Naive thymus-derived CD4-positive, alpha-beta T cell (primary cell): ENCODE results near the gene CDK3. TPM values are rescaled to one million over a fixed set of nuclear protein-coding genes. Genes with fewer than 3 reads are reported as not detected.

ENCODE experiments used
- ATAC-seq: fragments of 150-1000 bp; cut with Tn5 transposase; 2 replicates; pipeline ENCODE4 v1.10.0; 2021; ENCODE audit warnings: mild to moderate bottlenecking, moderate library complexity
- CTCF ChIA-PET: fragments of 350-600 bp; sonication (Branson Sonifier 250); formaldehyde crosslinking; loops from one replicate; lab custom pipeline; 2021; ENCODE audit warnings: antibody characterized with exemption; lab: Charles Lee
- POLR2A ChIA-PET: fragments of 350-600 bp; sonication (Branson Sonifier 250); formaldehyde crosslinking; loops from one replicate; lab custom pipeline; 2021; ENCODE audit warnings: antibody characterized with exemption, inconsistent platforms; lab: Charles Lee
- DNase-seq, 9 donors: peaks; one replicate each; pipeline versions ENCODE4 v3.0.0 to v3.0.0-alpha.2; 2020 to 2022; ENCODE audit warnings: mixed read lengths in 1 of 9
- H3K27ac ChIP-seq: one replicate; pipeline ENCODE4 v1.7.0; 2013; ENCODE audit warnings: mild to moderate bottlenecking, low read depth, low read length, moderate library complexity
- H3K27me3 ChIP-seq, 2 donors: one replicate each; pipeline ENCODE4 v1.7.0; 2013; ENCODE audit warnings: low read length in 2 of 2, mild to moderate bottlenecking in 2 of 2, moderate library complexity in 2 of 2; ENCODE audit not compliant: control insufficient read depth in 2 of 2, insufficient read depth in 2 of 2
- H3K36me3 ChIP-seq, 3 experiments: 1 replicate in 2 of 3; 2 replicates in 1 of 3; pipeline ENCODE4 v1.7.0; 2013; ENCODE audit warnings: low read length in 3 of 3, mild to moderate bottlenecking in 3 of 3, moderate library complexity in 1 of 3; ENCODE audit not compliant: insufficient read depth in 3 of 3, control insufficient read depth in 2 of 3
- H3K4me1 ChIP-seq, 2 donors: one replicate each; pipeline ENCODE4 v1.7.0; 2013; ENCODE audit warnings: low read length in 2 of 2, mild to moderate bottlenecking in 2 of 2, moderate library complexity in 1 of 2; ENCODE audit not compliant: control insufficient read depth in 2 of 2, insufficient read depth in 2 of 2
- H3K4me3 ChIP-seq: 2 replicates; pipeline ENCODE4 v1.7.0; 2013; ENCODE audit warnings: mild to moderate bottlenecking, low read length
- H3K9me3 ChIP-seq, 3 experiments: 1 replicate in 2 of 3; 2 replicates in 1 of 3; pipeline ENCODE4 v1.7.0; 2013; ENCODE audit warnings: low read length in 3 of 3; ENCODE audit not compliant: control insufficient read depth in 2 of 3
- H3K27ac Mint-ChIP-seq, 9 donors: one replicate each; pipeline ENCODE4 v1.8.0; 2020 to 2022; ENCODE audit warnings: mixed read lengths in 9 of 9, mild to moderate bottlenecking in 8 of 9, moderate library complexity in 5 of 9, inconsistent platforms in 2 of 9
- H3K27me3 Mint-ChIP-seq, 5 donors: one replicate each; pipeline ENCODE4 v1.8.0; 2021 to 2022; ENCODE audit warnings: mixed read lengths in 5 of 5, mild to moderate bottlenecking in 1 of 5
- H3K36me3 Mint-ChIP-seq, 5 donors: one replicate each; pipeline ENCODE4 v1.8.0; 2020 to 2022; ENCODE audit warnings: mixed read lengths in 5 of 5, mild to moderate bottlenecking in 3 of 5, inconsistent platforms in 1 of 5
- H3K4me1 Mint-ChIP-seq, 7 donors: one replicate each; pipeline ENCODE4 v1.8.0; 2020 to 2022; ENCODE audit warnings: mixed read lengths in 7 of 7, mild to moderate bottlenecking in 3 of 7, inconsistent platforms in 1 of 7
- H3K4me3 Mint-ChIP-seq, 10 donors: one replicate each; pipeline ENCODE4 v1.8.0; 2020 to 2022; ENCODE audit warnings: mild to moderate bottlenecking in 10 of 10, mixed read lengths in 10 of 10, moderate library complexity in 6 of 10, inconsistent platforms in 2 of 10
- H3K9me3 Mint-ChIP-seq, 11 donors: one replicate each; pipeline ENCODE4 v1.8.0; 2020 to 2022; ENCODE audit warnings: mixed read lengths in 11 of 11, mild to moderate bottlenecking in 4 of 11, inconsistent platforms in 1 of 11, moderate library complexity in 1 of 11
- intact Hi-C, 2 donors: fragments of 100-400 bp; cut with micrococcal nuclease; formaldehyde crosslinking; loops; one replicate each; pipeline ENCODE4 v1.15.1; 2023
- polyA plus RNA-seq, 2 donors: library from polyadenylated mRNA; unstranded; fragments of 300-500 nt; fragmentation: Illumina TruSeq; gene quantifications; one replicate each; pipeline ENCODE4 v1.2.3, GENCODE V29; 2021
- total RNA-seq, 6 experiments: library from RNA in 5 of 6; stranded (reverse) in 5 of 6; gene quantifications; 1 replicate in 5 of 6; 2 replicates in 1 of 6; pipeline ENCODE4 v1.2.3 and lab custom pipeline; 2021 to 2026

The CDK3 gene
- total and polyA plus RNA-seq, 7 experiments from 2014 or later, result 0.28 to 9.9 (median 7.2) TPM

DNA sequence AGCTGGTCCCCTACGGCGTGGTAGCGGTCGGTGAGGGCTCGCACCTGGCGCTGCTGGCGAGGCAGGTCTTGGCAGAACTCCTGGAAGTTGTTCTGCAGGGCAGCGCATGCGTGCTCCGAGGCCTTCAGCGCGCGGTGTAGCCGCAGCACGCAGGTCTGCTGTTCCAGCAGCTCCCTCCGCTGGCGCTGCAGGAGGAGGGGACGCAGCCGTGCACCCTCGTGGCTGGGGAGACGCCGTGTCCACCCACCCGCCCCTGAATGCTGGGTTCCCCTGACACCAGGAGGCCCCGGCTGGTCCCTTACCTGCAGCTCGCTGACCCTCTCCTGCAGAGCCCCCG is 14.2 kb downstream of the CDK3 start:
- H3K27ac ChIP-seq, result no peak overlapping the region
- Mint-ChIP-seq H3K4me1 (peaks cover 0 to 11% (median 8%) of the 10 kb centered on the region in 7 donors), H3K27ac (no peak overlapping the region), H3K4me3 (no peak overlapping the region), H3K36me3 (no peaks in the 10 kb centered on the region), H3K27me3 (no peaks in the 10 kb centered on the region), H3K9me3 (peaks cover 0 to 1% (median 0%) of the 10 kb centered on the region in 11 donors)
- CTCF ChIA-PET, result interaction anchor here (0.6 to 2.4 kb wide), 35 partner anchors 9 to 285 kb away, joined by 3 to 19 read pairs (median 5); partner anchors contain the start of gene EXOC7
- no peak for ATAC-seq
- POLR2A ChIA-PET, result interaction anchor here (0.6 to 2.2 kb wide), 5 partner anchors 14 to 250 kb away, joined by 3 to 11 read pairs (median 7); partner anchors contain the start of genes EXOC7 and SRP68
- intact Hi-C loops, result loop anchor here (1.0 kb wide), 7 partner anchors 14 to 264 kb away; partner anchors contain the start of genes EXOC7 (in 1 of the 2) and SRP68 (in 1 of the 2)
- H3K27me3 ChIP-seq, result no peaks in the 10 kb centered on the region
- peaks cover 3 to 5% of the 10 kb centered on the region in 2 donors for H3K4me1 ChIP-seq
- DNase-seq, result no peak
- no peaks in the 10 kb centered on the region for H3K9me3 ChIP-seq
- no peaks in the 10 kb centered on the region for H3K36me3 ChIP-seq
- no peak overlapping the region for H3K4me3 ChIP-seq

DNA sequence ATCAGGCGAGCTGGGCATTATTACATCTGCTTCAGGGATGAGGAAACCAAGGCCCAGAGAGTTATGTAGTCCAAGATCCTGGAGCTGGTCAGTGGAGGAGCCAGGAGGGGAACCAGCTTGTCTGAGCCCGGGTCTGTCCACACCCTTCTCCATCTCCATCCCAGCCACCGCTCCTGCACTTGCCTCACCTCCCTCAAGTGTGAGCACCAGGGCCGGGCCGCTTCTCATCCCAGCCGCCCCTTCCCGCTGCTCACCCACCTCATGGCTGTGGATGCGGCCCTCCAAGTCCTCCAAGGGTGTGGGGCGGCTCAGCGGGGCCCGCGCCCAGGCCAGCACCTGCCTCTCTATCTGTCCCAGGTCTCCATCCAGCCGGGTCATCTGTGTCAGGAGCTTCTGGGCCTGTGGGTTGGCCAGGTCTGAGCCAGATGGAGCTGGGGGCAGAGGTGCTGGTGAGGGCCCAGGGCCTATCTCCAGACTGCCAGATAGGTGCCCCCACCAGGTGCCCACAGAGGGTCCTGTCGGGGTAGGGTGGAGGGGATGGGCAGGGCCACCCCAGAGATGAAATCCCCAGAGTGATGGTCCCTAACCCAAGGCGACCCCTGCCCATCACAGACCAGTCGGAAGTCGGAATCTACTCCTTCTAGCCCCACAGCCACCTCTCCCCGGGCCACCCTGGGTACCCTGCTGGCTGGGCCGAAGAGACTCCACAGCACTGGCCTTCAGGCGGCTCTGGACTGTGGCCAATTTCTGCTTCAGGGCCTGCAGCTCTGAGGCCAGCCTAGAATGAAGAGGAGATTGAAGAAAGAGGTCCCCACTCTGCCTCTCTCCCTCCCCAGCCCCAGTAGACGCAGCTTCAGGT is 17.1 kb downstream of the CDK3 start:
- intact Hi-C loops, result no loop called here
- peaks cover 0 to 3% (median 0%) of the 10 kb centered on the region in 5 donors for H3K27me3 Mint-ChIP-seq
- H3K9me3 Mint-ChIP-seq, result peaks cover 0 to 1% (median 0%) of the 10 kb centered on the region in 11 donors
- H3K27ac Mint-ChIP-seq, result peak overlapping the region in 1 of 9 donors; percentile 36
- ChIA-PET CTCF (interaction anchor here (0.6 to 1.7 kb wide), 5 partner anchors 15 to 1083 kb away, joined by 3 to 6 read pairs (median 5); no protein-coding TSS in a partner anchor), POLR2A (interaction anchor here (1.0 to 1.3 kb wide), 2 partner anchors 12 to 86 kb away, joined by 3 read pairs; no protein-coding TSS in a partner anchor)
- Histone ChIP-seq H3K27ac (no peak overlapping the region), H3K36me3 (no peaks in the 10 kb centered on the region), H3K4me3 (no peak overlapping the region), H3K9me3 (no peaks in the 10 kb centered on the region), H3K27me3 (no peaks in the 10 kb centered on the region), H3K4me1 (peaks cover 3 to 5% of the 10 kb centered on the region in 2 donors)
- H3K36me3 Mint-ChIP-seq, result no peaks in the 10 kb centered on the region
- no peak overlapping the region for H3K4me3 Mint-ChIP-seq
- ATAC-seq (no peak), DNase-seq (no peak)
- H3K4me1 Mint-ChIP-seq, result peaks cover 0 to 13% (median 9%) of the 10 kb centered on the region in 7 donors

DNA sequence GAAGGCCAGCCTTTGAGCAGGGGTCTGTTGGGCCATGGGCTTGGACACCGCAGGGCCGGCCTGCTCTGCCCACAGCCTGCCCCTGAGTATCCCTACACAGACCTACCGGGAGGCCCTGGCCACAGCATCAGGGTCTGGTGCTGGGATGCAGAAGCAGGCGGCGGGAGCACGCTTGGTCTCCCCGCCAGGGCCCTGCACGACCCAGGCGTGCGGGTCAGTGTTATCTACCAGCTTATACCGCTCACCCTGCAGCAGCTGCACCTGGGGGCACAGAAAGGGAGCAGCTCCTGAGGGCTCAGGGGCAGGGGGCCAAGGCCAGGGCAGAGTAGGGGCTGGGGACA is 17.7 kb downstream of the CDK3 start:
- Mint-ChIP-seq H3K4me3 (no peak overlapping the region), H3K36me3 (no peaks in the 10 kb centered on the region), H3K4me1 (peaks cover 2 to 17% (median 10%) of the 10 kb centered on the region in 7 donors), H3K27me3 (peaks cover 0 to 3% (median 0%) of the 10 kb centered on the region in 5 donors), H3K9me3 (peaks cover 0 to 1% (median 0%) of the 10 kb centered on the region in 11 donors), H3K27ac (no peak overlapping the region)
- H3K9me3 ChIP-seq, result no peaks in the 10 kb centered on the region
- no peaks in the 10 kb centered on the region for H3K36me3 ChIP-seq
- ATAC-seq, result no peak
- ChIA-PET CTCF (interaction anchor here (1.1 to 1.4 kb wide), 2 partner anchors 31 to 261 kb away, joined by 4 read pairs; no protein-coding TSS in a partner anchor), POLR2A (interaction anchor here (1.3 kb wide), 1 partner anchor 11 kb away, joined by 3 read pairs; no protein-coding TSS in a partner anchor)
- H3K27me3 ChIP-seq, result no peaks in the 10 kb centered on the region
- no peak overlapping the region for H3K27ac ChIP-seq
- intact Hi-C loops, result no loop called here
- no peak for DNase-seq
- H3K4me1 ChIP-seq, result peaks cover 3 to 5% of the 10 kb centered on the region in 2 donors
- no peak overlapping the region for H3K4me3 ChIP-seq

DNA sequence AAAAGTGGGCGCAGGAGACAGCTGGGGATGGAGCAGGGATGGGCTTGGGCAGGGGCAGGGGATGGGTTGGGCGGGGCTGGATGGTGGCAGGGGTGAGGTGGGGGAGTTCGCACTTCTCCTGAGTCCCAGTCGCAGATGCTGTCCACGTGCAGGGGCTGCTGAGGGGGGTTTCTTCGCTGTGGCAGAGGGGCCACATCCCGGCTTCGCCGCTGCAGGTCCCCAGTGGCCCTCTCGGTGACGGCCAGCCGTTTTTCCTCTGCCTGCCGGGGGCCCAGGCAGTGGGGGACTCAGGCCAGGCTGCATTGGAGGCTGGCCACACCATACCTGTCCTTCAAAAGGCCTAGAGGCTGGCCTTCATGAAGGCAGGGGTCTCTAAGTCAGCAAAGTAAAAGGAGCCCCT is 18.1 kb downstream of the CDK3 start:
- Histone ChIP-seq H3K4me1 (peaks cover 3 to 5% of the 10 kb centered on the region in 2 donors), H3K36me3 (no peaks in the 10 kb centered on the region), H3K4me3 (no peak overlapping the region), H3K27me3 (no peaks in the 10 kb centered on the region), H3K27ac (no peak overlapping the region), H3K9me3 (no peaks in the 10 kb centered on the region)
- Mint-ChIP-seq H3K4me3 (no peak overlapping the region), H3K36me3 (no peaks in the 10 kb centered on the region), H3K4me1 (peaks cover 2 to 17% (median 10%) of the 10 kb centered on the region in 7 donors), H3K27ac (no peak overlapping the region), H3K9me3 (peaks cover 0 to 1% (median 0%) of the 10 kb centered on the region in 11 donors), H3K27me3 (peaks cover 0 to 3% (median 0%) of the 10 kb centered on the region in 5 donors)
- POLR2A ChIA-PET, result no interaction called here
- no peak for ATAC-seq
- CTCF ChIA-PET, result interaction anchor here (0.6 to 1.4 kb wide), 5 partner anchors 12 to 37 kb away, joined by 3 to 4 read pairs (median 4); partner anchors contain the start of gene CDK3
- no peak for DNase-seq
- intact Hi-C loops, result no loop called here

DNA sequence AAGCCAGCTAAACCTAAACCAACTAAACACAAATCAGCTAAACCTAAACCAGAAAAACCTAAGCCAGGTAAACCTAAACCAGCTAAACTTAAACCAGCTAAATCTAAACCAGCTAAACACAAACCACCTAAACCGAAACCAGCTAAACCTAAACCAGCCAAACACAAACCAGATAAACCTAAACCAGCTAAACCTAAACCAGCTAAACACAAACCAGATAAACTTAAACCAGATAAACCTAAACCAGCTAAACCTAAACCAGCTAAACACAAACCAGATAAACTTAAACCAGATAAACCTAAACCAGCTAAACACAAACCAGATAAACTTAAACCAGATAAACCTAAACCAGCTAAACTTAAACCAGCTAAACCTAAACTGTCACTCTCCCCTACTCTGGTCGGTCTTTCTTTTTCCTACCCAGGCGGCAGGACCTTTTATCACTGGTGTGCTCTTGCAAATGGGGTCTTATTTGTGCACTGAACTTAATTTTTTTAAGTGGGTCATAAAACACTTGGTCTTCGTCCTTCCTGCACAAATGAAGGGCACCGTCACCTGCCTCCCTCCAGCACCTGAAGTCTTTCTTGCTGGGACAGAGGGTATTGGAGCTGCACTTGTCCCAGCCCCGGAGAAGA is 19.3 kb downstream of the CDK3 start:
- no peak for DNase-seq
- H3K4me1 Mint-ChIP-seq, result peaks cover 0 to 11% (median 4%) of the 10 kb centered on the region in 7 donors
- Histone ChIP-seq H3K4me1 (no peaks in the 10 kb centered on the region), H3K27ac (no peak overlapping the region), H3K4me3 (no peak overlapping the region), H3K9me3 (no peaks in the 10 kb centered on the region), H3K36me3 (no peaks in the 10 kb centered on the region), H3K27me3 (no peaks in the 10 kb centered on the region)
- H3K9me3 Mint-ChIP-seq, result peaks cover 0 to 1% (median 0%) of the 10 kb centered on the region in 11 donors
- no peak overlapping the region for H3K4me3 Mint-ChIP-seq
- peaks cover 0 to 3% (median 0%) of the 10 kb centered on the region in 5 donors for H3K27me3 Mint-ChIP-seq
- intact Hi-C loops, result no loop called here
- no peaks in the 10 kb centered on the region for H3K36me3 Mint-ChIP-seq
- H3K27ac Mint-ChIP-seq, result peak overlapping the region in 6 of 9 donors; percentile 29 to 68 (median 46)
- POLR2A ChIA-PET, result interaction anchor here (2.1 kb wide), 1 partner anchor 9 kb away, joined by 10 read pairs; no protein-coding TSS in a partner anchor
- CTCF ChIA-PET, result interaction anchor here (0.6 to 2.2 kb wide), 7 partner anchors 10 to 378 kb away, joined by 3 to 7 read pairs (median 4); partner anchors contain the start of gene CDK3
- no peak for ATAC-seq

DNA sequence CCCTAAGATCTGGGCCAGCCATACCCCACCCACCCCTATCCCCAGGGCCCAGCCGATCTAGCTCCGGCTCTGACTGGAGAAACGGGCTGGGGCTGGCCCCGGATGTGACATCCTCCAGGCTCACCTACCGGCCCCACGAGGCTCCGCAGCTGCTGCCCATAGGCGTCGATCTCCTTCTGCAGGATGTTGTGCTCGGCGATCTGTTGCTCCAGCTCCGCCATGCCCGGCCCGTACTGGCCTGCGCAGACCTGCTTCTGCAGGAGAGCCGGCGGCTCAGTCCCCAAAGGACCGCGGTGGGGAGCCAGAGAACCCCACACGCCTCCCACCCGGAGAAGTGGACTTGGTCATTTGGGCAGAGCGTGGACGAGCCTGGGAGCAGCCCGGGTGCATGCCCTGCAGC is 21.6 kb downstream of the CDK3 start:
- intact Hi-C loops, result no loop called here
- Mint-ChIP-seq H3K4me1 (peaks cover 0 to 6% (median 4%) of the 10 kb centered on the region in 7 donors), H3K27me3 (peaks cover 0 to 3% (median 0%) of the 10 kb centered on the region in 5 donors), H3K9me3 (peaks cover 0 to 1% (median 0%) of the 10 kb centered on the region in 11 donors), H3K27ac (peak overlapping the region in 2 of 9 donors; percentile 58 to 73), H3K36me3 (no peaks in the 10 kb centered on the region), H3K4me3 (no peak overlapping the region)
- Histone ChIP-seq H3K4me3 (no peak overlapping the region), H3K27ac (no peak overlapping the region), H3K9me3 (no peaks in the 10 kb centered on the region), H3K36me3 (no peaks in the 10 kb centered on the region), H3K4me1 (no peaks in the 10 kb centered on the region), H3K27me3 (no peaks in the 10 kb centered on the region)
- POLR2A ChIA-PET, result no interaction called here
- ATAC-seq (no peak), DNase-seq (no peak)
- CTCF ChIA-PET, result no interaction called here
